ENCODE measurements around the gene SLC6A20. TPM values are rescaled to one million over a fixed set of nuclear protein-coding genes. Genes with fewer than 3 reads are reported as not detected.

SLC6A20 gene
- total RNA-seq, 3 donors from 2014 or later, result 0.29 to 2.4 (median 1.2) TPM

- H3K4me3 ChIP-seq, result no peak overlapping the region
- intact Hi-C loops (cut with DNase I, micrococcal nuclease), result no loop called here
- H3K36me3 ChIP-seq (ENCODE audit: low read depth), result no peaks in the 10 kb centered on the region
- H3K4me1 ChIP-seq (ENCODE audit: low read depth), result peaks cover 11% of the 10 kb centered on the region
- peaks cover under 1% of the 10 kb centered on the region for H3K9me3 ChIP-seq
- no peak for TF ChIP-seq CTCF (IDR thresholded peaks at IDR 0.05)
- no peak for ATAC-seq
- DNase-seq, result no peak
Observed at GRCh38 chr3:45794660-45795059, 1.7 kb downstream of the SLC6A20 start.

GRCh38 chr3:45794177-45794560, 2.2 kb downstream of the SLC6A20 start:
- intact Hi-C loops (cut with DNase I, micrococcal nuclease), result no loop called here
- TF ChIP-seq CTCF (IDR thresholded peaks at IDR 0.05), result no peak
- Histone ChIP-seq H3K4me1 (ENCODE audit: low read depth) (peaks cover 11% of the 10 kb centered on the region), H3K9me3 (peaks cover 2% of the 10 kb centered on the region), H3K4me3 (no peak overlapping the region), H3K36me3 (ENCODE audit: low read depth) (no peaks in the 10 kb centered on the region)
- no peak for DNase-seq
- ATAC-seq, result no peak

- Histone ChIP-seq H3K36me3 (ENCODE audit: low read depth) (no peaks in the 10 kb centered on the region), H3K4me3 (no peak overlapping the region), H3K4me1 (ENCODE audit: low read depth) (peaks cover 11% of the 10 kb centered on the region), H3K9me3 (peaks cover 2% of the 10 kb centered on the region)
- DNase-seq, result no peak
- no peak for TF ChIP-seq CTCF (IDR thresholded peaks at IDR 0.05)
- intact Hi-C loops (cut with DNase I, micrococcal nuclease), result no loop called here
- peak; percentile 31 for ATAC-seq
Observed at GRCh38 chr3:45793482-45794176, 2.7 kb downstream of the SLC6A20 start.

GRCh38 chr3:45792516-45793172, 3.7 kb downstream of the SLC6A20 start:
- no peak overlapping the region for H3K4me3 ChIP-seq
- H3K9me3 ChIP-seq, result peaks cover 2% of the 10 kb centered on the region
- ATAC-seq (no peak), DNase-seq (no peak)
- peaks cover 11% of the 10 kb centered on the region for H3K4me1 ChIP-seq (ENCODE audit: low read depth)
- intact Hi-C loops (cut with DNase I, micrococcal nuclease), result no loop called here
- TF ChIP-seq CTCF (IDR thresholded peaks at IDR 0.05), result no peak
- H3K36me3 ChIP-seq (ENCODE audit: low read depth), result no peaks in the 10 kb centered on the region

GRCh38 chr3:45792036-45792435, 4.3 kb downstream of the SLC6A20 start:
- no peaks in the 10 kb centered on the region for H3K36me3 ChIP-seq (ENCODE audit: low read depth)
- intact Hi-C loops (cut with DNase I, micrococcal nuclease), result no loop called here
- H3K4me3 ChIP-seq, result no peak overlapping the region
- H3K4me1 ChIP-seq (ENCODE audit: low read depth), result peaks cover 11% of the 10 kb centered on the region
- no peak for TF ChIP-seq CTCF (IDR thresholded peaks at IDR 0.05)
- no peak for ATAC-seq
- DNase-seq, result no peak
- H3K9me3 ChIP-seq, result peaks cover 2% of the 10 kb centered on the region

All from mucosa of descending colon (tissue), 3 donors.